Heart left ventricle (tissue), 13 donors: ENCODE data around the gene GAS2L2.

Experiments used
- POLR2A ChIP-seq, 2 donors: fragments of 450-650 bp; IDR thresholded peaks; one replicate each; pipeline ENCODE4 v1.6.1; 2017; ENCODE audit warnings: antibody characterized with exemption in 2 of 2, mild to moderate bottlenecking in 2 of 2, moderate library complexity in 2 of 2
- TF ChIP-seq, protein P1 (sequence below), 12 donors: fragments of 200-600 bp; sonication (generic) in 4 of 12; IDR thresholded peaks; one replicate each; pipeline versions ENCODE4 v1.5.0 to v1.8.0; 2018 to 2022; ENCODE audit warnings: antibody characterized with exemption in 12 of 12, mild to moderate bottlenecking in 5 of 12
- donor health status: ischemic (EF 13 %, LVEDD 7.1; RV severe dilation, severe dysfunction).
- donor health status: DM: no; HTN: yes; CAD: no.
- donor health status: DM: no; HTN: no; CAD: no.
- donor health status: ischemic (EF 25% LVEDD 6.9; RV normal size, moderate dysfunction).
- donor health status: ischemic (EF 25% LVEDD 5.7; RV mildly dilated, moderate dysfunction).
- donor health status: ischemic (EF 35%, LVEDD 5.7; RV mildly dilated, moderate dysfunction).
- donor health status: nonischemic (EF 11% LVEDD 7.7; RV severe dilation, severe dysfunction).
- donor health status: DM: yes; HTN: yes; CAD: no.
- donor health status: PGD.
- donor health status: ischemic (EF 29% LVEDD 5.4; RV normal size, mild dysfunction).
- donor health status: nonischemic (EF 23%, LVEDD 6.1; RV moderate dilation, normal function).

- no peak for TF ChIP-seq POLR2A (IDR thresholded peaks at IDR 0.05)
- TF ChIP-seq, protein P1, sequence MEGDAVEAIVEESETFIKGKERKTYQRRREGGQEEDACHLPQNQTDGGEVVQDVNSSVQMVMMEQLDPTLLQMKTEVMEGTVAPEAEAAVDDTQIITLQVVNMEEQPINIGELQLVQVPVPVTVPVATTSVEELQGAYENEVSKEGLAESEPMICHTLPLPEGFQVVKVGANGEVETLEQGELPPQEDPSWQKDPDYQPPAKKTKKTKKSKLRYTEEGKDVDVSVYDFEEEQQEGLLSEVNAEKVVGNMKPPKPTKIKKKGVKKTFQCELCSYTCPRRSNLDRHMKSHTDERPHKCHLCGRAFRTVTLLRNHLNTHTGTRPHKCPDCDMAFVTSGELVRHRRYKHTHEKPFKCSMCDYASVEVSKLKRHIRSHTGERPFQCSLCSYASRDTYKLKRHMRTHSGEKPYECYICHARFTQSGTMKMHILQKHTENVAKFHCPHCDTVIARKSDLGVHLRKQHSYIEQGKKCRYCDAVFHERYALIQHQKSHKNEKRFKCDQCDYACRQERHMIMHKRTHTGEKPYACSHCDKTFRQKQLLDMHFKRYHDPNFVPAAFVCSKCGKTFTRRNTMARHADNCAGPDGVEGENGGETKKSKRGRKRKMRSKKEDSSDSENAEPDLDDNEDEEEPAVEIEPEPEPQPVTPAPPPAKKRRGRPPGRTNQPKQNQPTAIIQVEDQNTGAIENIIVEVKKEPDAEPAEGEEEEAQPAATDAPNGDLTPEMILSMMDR (IDR thresholded peaks at IDR 0.05): no peak
Observed at GRCh38 chr17:35744830-35745229, 8.2 kb downstream of the GAS2L2 start.
